GM21723 (cell line): ENCODE measurements around the gene P2RY2.

Experiments used
- ATAC-seq: cut with Tn5 transposase; IDR thresholded peaks from one replicate; pipeline ENCODE4 v1.9.1; 2021; ENCODE audit warnings: mild to moderate bottlenecking, moderate library complexity; ENCODE audit not compliant: unreplicated experiment

P2RY2 gene

DNA sequence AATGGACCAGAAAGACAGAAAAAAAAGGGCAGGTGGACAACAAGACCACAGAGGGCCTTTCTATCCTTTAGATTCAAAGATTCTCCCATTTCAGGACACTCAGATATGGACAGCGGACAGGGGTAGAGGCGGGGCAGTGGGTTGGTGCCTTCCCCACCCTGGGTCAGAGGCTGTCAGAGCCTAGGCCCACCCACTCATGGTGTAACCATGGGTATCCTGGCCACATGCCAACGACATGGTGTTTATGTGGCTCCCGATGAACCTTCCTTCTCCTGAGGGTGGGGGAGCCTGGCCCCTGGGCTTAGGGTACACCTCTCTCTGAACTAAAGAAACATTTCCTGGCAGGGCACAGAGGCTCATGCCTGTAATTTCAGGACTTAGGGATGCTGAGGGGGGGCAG, 14.3 kb upstream of the P2RY2 start:
- no peak for ATAC-seq

- no peak for ATAC-seq
Measured at GRCh38 chr11:73204711-73205121, 13.4 kb upstream of the P2RY2 start.

DNA sequence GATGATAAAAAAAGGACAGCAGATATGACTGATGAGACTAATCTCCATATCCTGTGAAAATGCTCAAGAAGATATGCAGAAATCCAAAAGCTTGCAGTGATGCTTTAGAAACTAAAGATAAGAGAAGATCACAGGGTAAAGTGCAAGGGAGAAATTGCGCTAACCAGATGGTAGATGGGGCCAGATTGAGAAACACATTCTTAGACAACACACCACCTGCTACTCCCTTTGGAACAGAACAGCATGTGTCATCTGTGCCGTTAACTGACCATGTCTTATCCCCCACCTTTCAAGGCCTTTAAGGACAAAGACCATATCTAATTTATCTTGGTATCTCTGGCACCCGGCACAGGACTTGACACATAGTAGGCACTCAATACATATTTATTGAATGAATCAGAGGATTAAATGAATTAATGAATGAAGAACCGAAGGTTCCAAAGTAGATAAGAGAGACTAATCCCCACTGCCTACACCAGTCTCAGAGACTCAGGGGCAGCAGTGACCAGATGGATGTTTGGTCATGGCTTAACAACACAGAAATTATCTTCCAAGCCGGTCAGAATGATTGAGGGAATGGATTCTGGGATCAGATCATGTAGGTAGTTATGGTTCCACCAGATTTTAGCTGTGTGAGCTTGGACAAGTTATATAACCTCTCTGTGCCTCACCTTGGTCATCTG, 12.3 kb upstream of the P2RY2 start:
- no peak for ATAC-seq

- ATAC-seq: no peak
Measured at GRCh38 chr11:73206801-73207200, 11.3 kb upstream of the P2RY2 start.

DNA sequence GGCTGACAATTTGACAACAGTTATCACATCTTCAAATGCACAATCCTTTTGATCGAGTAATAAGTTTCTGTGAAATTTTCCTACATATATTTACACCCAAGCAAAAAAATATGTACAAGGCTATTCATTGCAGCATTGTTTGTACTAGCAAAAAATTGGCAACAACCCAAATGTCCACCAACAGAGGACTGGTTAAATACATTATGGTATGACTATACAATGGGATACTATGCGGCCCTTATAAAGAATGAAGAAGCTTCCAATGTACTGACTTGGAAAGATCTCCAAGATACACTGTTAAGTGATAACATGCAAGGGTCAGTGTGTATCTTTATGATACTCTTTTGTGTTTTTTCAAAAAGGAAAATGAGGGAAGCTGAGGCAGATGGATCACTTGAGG, 8.2 kb upstream of the P2RY2 start:
- no peak for ATAC-seq

- ATAC-seq: no peak
Measured at GRCh38 chr11:73210916-73211667, 7.0 kb upstream of the P2RY2 start.

GRCh38 chr11:73213196-73214143, 4.6 kb upstream of the P2RY2 start:
- ATAC-seq: no peak

DNA sequence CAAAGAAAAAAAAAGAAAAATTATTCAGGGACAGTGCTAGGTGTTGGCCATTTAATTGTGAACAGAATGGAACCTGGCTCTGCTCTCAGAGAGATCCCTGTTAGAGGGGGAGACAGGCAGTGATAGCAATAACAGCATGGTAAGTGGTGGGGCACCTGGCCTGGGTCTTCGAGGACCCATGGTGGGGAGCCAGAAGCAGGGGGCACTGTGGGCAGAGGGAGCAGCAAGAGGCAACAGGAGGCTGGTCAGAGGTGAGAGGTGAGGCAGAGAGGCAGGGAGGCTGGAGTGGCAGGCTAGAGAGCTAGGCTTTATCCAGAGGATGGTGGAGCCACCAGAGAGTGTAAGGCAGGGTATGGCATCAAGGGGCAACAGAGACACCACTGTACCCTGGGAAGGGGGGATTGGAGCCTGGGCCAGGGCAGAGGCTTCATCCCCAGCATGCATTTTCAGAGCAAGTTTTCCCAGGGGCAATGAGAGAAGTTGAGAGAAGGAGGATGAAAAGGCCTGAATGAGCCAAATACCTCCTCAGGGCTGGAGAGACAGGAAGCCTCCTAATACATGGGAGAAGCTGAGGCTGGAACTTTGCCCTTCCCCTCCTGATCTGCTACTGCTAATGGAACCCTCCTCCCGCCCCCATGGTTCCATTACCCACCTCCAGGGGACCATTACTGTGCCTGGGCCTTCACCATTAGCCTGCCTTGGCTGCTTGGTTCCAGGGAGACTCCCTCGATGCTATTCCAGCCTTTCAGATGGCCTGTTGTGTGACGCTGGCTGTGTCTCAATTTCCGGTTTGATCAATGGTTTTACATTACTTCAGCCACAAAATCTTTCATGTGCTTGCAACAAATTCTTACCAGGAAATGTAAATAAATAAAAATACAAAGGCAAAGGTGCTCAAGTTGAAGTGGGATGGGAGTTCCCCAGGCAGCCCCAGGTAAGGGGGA, 2.6 kb upstream of the P2RY2 start:
- ATAC-seq: no peak

GRCh38 chr11:73216465-73216864, 1.6 kb upstream of the P2RY2 start:
- no peak for ATAC-seq

- no peak for ATAC-seq
Measured at GRCh38 chr11:73217131-73217809, 811 bp upstream of the P2RY2 start.

DNA sequence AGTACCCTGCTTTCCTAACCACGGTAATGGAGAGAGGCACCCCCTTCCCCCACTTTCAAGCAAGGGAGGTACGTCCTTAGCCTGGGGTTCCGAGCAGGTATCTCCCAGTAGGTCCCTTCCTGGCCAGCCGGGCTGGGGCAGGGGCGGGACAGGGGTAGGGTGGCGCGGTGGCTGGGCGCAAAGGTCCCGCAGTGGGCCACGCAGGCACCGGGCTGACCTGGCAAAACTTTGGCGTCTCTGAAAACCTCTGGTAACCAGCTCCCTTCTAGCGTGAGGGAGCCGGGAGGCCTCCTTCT, 323 bp upstream of the P2RY2 start:
- no peak for ATAC-seq

- no peak for ATAC-seq
Measured at GRCh38 chr11:73218830-73219215, 742 bp downstream of the P2RY2 start.

DNA sequence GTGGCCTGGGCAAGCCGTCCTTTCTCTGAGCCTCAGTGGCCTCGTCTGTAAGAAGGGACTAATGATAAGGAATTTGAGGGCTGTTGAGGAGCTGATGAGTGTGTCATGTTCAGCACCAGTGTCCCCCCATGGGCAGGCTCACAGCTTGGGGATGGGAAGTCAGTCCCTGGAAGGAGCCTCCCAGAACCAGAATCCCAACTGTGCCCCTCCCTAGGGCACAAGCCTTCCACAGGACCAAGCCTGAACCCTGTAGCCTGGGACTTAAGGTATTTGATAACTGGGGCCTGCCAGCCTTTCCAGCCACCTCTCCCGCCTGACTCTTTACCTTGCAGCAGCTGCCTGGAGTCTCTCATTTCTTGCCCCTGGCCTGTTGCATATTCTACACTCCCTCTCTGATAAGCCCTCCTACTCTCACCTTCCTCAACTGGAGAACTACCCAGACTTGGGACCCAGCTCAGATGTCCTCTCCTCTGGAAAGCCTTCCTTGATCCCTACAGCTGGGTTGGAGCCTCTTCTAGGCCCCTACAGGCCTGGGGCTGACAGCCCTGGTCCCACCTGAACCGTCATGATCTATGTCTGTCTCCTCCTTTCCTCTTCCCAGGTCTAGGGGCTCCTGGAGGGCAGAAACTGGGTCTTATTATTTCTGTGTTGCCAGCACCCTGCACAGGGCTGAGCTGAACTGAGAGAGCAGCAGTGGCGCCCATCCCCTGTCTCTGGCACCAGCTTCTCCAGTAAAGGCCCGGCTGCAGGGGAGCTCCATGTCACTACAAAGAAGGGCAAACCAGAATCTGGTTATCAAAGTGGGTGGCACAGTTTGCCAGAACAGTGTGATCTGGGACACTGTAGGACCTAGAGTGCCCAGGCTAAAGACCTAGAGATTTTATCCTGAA, 1.6 kb downstream of the P2RY2 start:
- no peak for ATAC-seq

DNA sequence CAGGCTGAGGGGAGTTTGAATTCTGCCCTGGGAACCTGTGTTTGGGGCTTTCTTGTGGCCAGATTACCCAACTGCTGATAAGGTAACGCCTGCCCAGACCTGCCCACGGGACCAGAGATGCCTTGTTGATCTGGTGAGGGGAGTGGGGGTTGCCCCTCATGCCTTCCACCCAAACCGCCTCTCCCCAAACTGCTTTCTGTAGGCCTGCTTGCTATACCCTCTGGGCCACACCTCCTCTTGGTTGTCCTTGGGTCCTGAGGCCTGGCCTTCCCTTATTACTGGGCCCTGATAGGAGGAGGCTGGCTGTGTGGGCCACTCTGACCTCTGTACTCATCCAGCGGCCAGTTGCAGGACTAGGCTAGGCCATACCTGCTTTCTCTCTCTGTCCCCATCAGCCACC, 3.4 kb downstream of the P2RY2 start:
- ATAC-seq: no peak

GRCh38 chr11:73221996-73222395, 3.9 kb downstream of the P2RY2 start:
- ATAC-seq: no peak

DNA sequence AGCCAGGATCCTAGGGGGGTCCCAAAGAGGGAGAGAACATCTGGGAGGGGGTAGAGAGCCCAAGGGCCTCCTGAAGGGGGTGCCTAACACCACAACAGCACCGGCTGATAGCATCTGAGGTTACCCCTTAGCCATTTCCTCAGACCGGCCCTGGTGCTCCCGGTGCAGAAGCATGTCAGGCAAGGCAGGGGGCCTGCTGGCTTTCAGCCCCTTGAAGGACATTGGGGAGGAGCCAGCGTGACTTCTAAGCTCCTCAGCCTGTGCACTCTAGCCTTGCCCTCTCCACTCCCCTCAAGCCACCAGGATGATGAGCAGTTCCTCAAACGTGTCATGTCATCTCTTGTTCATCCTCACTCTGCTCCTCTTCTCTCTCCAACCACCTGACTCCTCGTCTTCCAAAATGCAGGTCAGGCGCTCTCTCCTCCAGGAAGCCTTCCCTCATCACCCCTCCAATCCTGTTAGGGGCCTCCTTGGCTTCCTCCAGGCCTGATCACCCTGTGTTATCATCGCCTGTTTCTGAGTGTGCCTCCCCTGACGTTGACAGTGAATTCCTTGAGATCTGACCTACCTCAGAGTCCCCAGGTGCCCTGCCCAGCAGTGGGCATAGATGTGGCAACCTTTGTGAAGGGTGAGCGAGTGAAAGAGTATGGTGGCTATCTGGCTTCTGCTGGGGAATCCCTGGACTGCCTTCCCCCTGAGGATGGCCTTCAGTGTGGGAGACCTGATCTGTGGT, 6.1 kb downstream of the P2RY2 start:
- ATAC-seq: no peak

DNA sequence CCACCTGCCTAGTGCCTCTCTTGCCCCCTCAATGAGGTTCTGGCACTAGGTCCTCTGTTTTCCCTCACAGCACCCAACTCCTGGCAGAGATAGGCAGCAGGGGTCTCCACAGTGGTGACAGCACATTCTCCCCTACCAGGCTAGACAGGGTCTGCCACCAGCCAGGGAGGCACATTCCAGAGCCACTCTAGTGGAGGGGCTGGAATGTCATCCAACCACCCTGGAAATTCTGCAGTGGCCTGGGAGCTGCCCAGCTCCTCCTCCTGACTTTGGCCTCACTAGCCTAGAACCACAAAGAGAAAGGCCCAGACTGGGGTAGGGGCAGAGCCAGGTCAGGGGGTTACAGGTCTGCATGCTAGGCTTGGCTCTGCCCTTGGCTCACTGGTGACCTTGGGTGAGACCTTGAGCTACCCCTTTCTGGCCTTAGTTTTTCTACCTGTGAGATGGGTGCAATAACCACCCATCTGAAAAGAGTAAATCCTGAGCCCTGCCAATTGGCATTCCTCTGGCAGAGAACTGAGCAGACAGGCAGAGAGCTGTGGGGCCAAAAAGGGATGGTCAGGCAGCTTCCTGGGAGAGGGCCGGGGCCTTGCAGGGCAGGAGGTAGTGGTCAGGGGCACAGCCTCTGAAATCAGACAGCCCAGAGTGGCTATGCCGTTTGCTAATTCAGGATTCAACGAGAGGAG, 7.1 kb downstream of the P2RY2 start:
- no peak for ATAC-seq

DNA sequence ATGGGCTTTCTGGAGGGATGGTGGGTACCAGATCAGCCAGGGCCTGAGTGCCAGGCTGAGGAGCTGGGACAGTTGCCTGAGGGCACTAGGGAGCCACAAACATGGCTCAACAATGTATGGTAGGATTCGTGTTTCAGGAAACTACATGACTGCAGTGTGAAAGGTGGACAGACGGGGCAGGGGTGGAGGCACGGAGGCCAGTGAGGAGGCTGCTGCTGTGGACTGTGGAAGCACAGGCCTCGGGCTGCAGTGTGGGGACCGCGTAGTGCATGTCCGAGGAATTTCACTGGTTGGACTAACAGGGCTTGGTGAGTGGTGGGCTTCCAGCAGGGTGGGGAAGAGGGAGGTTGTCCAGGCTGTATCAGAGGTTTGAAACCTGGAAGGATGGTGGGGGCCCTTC, 7.8 kb downstream of the P2RY2 start:
- no peak for ATAC-seq
